GM18508 (cell line): ENCODE data around the gene CDKL1.
"Not testable (repeated sequence)": the region's sequence is repeated elsewhere in the genome, so short reads cannot be mapped to it uniquely, and the experiment has no call there.

ENCODE experiments used
- ATAC-seq: cut with Tn5 transposase; IDR thresholded peaks from one replicate; pipeline ENCODE4 v1.9.1; 2021; ENCODE audit warnings: moderate number of reproducible peaks; ENCODE audit not compliant: insufficient read depth, unreplicated experiment

Gene CDKL1

DNA sequence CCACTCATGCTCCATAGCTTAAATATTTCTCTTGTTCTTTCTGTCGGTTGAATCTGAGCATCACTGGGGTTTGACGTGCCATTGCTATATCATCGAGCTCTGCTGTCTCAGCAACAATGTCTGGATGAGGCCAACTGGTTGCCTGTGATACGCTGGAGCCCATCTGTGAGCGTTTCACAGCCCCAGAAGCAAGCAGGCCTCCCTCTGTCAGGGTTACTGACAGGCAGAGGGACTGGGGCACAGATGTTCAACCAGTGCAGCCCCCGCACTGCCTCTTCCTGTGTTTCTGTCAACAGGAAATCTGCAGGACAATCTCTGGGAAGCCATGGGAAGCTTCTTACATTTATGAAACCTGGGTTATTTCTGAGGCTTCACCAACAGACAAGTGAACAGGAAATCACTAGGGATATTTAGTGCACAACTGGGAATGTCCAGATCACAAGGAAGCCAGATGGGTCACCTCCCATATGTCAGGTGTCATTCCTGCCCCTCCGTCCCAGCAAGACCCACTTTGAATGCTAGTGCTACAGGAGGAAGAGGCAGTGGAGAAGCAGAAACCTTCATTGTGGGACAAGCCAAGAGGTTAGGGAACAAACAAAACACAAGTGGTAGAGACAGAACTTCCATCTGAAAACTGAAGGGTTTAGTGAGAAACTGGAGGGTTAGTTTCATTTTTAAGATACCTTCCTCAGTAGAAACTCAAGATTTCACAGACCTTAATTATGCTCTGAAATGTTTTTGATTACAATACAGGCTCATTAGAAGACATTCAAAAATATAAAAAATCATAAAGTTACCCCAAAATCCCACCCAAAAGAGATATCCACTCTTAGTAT, 60.5 kb downstream of the CDKL1 start:
- no peak for ATAC-seq

GRCh38 chr14:50335389-50335788, 61.3 kb downstream of the CDKL1 start:
- ATAC-seq, result no peak

DNA sequence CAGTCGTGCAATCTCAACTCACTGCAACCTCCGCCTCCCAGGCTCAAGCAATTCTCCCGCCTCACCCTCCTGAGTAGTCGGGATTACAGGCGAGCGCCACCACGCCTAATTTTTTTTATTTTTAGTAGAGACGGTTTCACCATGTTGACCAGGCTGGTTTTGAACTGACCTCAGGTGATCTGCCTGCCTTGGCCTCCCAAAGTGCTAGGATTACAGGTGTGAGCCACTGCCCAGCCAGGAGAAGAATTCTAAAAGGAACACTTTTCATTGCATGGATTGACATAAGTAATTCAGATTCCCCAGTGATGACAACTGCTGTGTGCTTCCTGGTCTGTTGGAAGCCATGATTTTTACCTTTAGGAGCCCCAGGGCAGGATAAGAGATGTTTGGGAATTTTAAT, 62.5 kb downstream of the CDKL1 start:
- ATAC-seq, result no peak

DNA sequence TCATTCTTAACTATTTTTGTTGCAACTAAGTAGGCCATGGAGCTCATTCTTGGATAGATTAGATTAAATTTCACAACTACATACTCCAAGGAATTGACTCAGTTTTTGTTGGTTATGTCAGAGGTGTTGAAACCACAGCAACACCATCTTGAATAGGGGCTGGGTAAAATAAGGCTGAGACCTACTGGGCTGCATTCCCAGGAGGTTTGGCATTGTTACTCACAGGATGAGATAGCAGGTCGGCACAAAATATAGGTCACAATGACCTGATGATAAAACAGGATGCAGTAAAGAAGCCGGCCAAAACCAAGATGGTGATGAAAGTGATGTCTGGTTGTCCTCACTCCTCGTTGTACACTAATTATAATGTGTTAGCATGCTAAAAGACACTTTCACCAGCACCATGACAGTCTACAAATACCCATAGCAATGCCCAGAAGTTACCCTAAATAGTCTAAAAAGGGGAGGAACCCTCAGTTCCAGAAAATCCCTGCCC, 63.6 kb downstream of the CDKL1 start:
- ATAC-seq, result no peak

GRCh38 chr14:50331596-50331995, 65.1 kb downstream of the CDKL1 start:
- ATAC-seq, result no peak

DNA sequence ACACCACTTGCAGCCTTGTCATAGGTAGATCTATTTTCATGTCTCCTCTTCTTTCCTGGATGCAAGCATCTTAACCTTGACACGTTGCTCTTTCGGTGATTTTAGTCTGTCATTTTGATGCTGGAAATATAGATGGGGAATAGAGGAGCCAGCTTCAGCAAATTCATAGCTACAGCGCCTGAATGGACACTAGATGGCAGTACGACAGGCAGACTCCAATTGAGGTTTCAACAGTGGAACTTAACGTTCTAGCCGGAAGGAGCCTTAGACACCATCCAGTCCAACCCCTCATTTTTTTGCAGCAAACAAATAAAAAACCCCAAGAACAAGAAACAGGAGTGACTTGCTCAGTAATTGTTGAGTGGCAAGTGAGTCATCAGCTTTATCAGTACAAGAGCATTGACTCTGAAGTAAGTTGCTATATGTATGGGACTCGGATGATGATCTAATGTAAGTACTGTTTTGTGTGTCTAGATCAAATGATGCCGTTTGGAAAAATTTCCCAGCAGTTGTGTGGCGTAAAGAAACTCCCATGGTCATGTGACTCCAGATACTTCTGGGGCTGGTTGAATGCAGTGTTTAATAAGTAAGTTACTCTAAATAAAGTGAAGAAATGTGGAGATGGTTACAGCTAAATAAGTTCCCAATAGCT, 75.5 kb downstream of the CDKL1 start:
- peak; percentile 73 for ATAC-seq

DNA sequence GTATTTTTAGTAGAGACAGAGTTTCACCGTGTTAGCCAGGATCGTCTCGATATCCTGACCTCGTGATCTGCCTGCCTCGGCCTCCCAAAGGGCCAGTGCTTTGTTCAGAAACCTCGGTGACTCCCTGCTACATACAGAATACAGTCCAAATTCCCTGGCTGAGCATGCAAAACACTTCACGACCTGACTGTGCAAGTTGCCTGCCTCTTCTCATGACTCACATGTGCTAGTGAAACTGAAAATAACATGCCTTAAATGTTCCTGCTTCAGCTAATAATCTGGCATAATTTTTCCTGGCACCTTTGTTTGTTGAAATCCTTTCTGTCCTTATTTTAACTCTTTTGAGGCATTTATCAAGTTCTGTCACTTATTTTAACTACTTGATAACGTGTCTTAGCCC, 76.4 kb downstream of the CDKL1 start:
- ATAC-seq, result no peak

- no peak for ATAC-seq
Observed at GRCh38 chr14:50319721-50320120, 77.0 kb downstream of the CDKL1 start.

DNA sequence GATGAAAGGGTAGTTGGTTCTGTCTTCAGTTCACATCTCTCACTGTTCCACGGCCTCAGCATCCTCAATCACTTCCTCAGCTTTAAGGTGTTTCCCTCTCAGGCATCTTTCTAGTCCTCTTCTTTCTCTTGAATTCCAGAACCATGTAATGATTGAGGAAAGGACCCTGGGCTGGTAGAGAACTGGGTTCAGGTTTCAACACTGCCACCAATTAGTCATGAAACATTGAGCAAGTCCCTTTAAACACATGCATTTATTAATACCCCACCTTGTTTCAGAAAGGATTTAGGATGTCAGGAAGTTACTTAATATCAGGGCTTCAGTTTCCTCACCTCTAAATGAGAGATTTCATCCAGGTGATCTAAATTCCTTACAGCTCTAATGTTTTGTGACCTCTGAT, 77.4 kb downstream of the CDKL1 start:
- no peak for ATAC-seq

DNA sequence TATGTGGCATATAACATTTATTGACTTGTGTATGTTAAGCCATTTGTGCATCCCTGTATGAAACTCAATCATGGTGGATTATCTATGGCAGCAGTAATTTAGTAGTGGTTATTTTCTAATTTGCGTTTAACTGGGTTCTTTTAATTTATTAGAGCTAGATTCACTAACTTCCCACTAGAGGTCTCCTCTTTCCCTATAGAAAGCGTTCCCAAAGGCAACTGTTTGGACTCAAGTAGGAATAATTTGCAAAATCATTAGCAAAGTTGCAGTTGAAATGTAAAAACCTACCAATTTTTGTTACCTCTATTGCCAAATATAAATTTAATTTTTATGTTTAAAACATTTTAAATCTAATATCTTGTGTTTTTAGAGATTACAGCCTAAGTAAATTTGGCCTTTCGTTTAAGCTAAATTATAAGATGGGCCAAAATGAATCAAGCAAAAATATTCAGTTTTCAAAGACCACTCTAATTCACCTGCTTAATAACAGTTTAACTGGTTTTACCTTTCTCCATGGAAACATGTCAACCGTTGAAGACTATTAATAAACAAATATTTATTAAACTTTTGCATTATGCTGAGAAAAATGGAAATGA, 78.6 kb downstream of the CDKL1 start:
- ATAC-seq, result no peak

GRCh38 chr14:50314098-50314497, 82.6 kb downstream of the CDKL1 start:
- not testable (repeated sequence) for ATAC-seq

DNA sequence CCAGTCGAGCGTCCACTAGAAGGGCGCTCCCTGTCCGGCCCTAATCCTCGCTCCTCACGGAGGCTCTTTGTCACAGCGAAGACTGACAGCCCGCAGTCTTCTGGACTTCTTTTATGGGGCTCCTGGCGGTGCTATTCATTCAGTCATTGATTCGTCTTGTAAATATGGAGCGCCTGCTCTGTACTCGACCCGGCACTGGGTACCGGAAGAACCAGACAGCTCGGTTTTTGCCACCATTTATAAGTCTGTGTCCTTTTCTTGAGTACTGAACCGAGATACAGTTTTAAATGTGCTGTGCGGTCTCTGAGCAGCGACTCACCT, 84.0 kb downstream of the CDKL1 start:
- ATAC-seq, result peak; percentile 13

- ATAC-seq, result peak; percentile 69
Observed at GRCh38 chr14:50311972-50312733, 84.5 kb downstream of the CDKL1 start, which contains the start of the genes DMAC2L and L2HGDH. Gene DMAC2L (plus strand): TSS chr14:50312324. CDS start chr14:50321488, 9,164 bp downstream. Gene L2HGDH (minus strand): TSS chr14:50312229. CDS start chr14:50312150, 79 bp downstream.

DNA sequence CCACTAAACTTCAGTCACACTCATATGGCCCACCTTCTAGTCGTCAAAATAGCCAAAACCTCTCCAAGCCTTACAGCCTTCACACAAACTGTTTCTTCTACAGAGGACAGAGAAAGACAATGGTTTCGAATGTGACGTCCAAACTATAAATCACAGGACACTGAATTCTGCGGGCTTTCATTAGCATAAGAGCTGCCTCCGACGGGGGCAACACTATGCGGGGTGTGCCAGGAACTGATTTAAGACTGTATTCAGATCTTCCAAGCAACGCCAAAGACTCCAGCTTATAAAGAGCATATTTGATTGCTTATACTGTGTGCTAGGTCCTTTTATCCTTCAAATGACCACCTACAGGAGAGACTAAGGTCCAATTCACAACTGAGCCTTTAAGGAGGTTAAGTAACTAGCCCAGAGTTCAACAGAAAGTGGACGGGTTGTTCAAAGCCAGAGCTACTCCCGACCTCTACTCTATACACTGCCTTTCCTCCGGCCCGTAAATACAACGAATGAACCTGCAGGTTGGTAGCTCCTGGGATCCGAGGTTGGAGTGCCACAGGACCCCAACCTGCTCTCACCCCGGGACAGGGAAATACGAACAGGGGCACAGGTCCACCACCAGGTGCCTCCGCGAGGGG, 85.2 kb downstream of the CDKL1 start:
- ATAC-seq, result no peak

DNA sequence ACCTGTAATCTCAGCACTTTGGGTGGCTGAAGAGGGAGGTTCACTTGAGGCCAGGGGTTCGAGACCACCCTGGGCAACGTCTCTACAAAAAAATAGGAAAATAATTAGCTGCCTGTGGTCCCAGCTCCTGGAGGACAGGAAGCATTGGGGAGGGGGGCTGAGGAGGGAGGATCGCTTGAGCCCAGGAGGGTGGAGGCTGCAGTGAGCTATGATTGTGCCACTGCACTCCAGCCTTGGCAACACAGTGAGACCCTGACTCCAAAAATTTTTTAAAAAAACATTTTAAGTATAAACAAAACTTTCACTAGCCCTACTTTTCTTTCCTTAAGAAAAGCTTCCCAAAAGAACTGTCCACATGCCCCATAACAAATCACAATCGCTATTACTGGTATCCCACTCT, 86.2 kb downstream of the CDKL1 start:
- ATAC-seq, result no peak

- ATAC-seq, result no peak
Observed at GRCh38 chr14:50308363-50308915, 88.2 kb downstream of the CDKL1 start.

GRCh38 chr14:50303744-50304471, 92.8 kb downstream of the CDKL1 start:
- no peak for ATAC-seq

DNA sequence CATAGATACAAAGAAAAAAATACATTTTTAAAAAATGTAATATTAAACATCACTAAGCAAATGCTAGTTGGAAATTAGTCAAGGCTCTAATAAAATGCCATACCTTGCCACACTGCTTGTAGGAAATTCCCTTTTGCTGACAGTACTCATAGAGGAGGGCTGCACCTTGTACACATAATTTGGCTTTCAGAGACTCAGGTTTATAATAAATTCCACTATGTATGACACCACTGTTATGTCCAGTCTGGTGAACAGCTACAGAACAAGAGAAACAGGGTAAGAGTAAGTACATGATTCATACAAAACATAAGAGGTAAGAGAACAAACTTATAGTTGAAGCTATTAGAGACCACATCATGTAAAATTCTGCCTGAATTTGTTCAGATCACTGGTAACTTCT, 94.8 kb downstream of the CDKL1 start:
- no peak for ATAC-seq

GRCh38 chr14:50299585-50299984, 97.1 kb downstream of the CDKL1 start:
- no peak for ATAC-seq
